Measurements from ENCODE around the gene ZNF860. TPM values are rescaled to one million over a fixed set of nuclear protein-coding genes. Genes with fewer than 3 reads are reported as not detected.

Gene ZNF860
- total RNA-seq, 2 donors from 2014 or later: 1.0 to 2.6 TPM

DNA sequence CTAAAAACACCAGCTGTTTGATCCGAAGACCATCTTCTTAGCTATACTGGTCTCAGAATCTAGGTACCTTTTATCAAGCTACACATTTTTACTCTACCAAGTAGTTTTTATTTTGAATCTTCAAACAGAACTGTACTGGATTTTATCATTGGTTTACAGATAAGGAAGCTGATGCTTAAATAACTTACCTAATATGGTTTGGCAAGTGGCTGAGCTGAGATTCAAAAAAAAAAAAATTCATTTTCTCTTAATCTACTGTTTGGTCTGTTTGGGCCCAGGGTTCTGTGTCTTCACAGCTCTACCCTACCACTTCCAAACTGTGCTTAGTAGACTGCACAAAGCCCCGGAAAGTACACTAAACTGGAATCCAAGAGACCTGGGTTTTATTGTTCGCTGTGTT, 35.7 kb downstream of the ZNF860 start:
- ATAC-seq: no peak
- Histone ChIP-seq H3K4me3 (no peak overlapping the region), H3K27me3 (no peaks in the 10 kb centered on the region), H3K36me3 (replicated peaks in 1 of 2; ENCODE audit: insufficient read depth in 1 of 2, low read depth in 2 of 2) (no peaks in the 10 kb centered on the region), H3K9me3 (no peaks in the 10 kb centered on the region), H3K27ac (no peak overlapping the region), H3K4me1 (peaks cover 12% of the 10 kb centered on the region)
- 91 to 92% methylated on average over 3 of the region's 3 CpGs for WGBS, 2 donors
- intact Hi-C loops (cut with DNase I): no loop called here
- TF ChIP-seq, protein P1, sequence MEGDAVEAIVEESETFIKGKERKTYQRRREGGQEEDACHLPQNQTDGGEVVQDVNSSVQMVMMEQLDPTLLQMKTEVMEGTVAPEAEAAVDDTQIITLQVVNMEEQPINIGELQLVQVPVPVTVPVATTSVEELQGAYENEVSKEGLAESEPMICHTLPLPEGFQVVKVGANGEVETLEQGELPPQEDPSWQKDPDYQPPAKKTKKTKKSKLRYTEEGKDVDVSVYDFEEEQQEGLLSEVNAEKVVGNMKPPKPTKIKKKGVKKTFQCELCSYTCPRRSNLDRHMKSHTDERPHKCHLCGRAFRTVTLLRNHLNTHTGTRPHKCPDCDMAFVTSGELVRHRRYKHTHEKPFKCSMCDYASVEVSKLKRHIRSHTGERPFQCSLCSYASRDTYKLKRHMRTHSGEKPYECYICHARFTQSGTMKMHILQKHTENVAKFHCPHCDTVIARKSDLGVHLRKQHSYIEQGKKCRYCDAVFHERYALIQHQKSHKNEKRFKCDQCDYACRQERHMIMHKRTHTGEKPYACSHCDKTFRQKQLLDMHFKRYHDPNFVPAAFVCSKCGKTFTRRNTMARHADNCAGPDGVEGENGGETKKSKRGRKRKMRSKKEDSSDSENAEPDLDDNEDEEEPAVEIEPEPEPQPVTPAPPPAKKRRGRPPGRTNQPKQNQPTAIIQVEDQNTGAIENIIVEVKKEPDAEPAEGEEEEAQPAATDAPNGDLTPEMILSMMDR (IDR thresholded peaks at IDR 0.05): no peak
- no peak for TF ChIP-seq POLR2A (IDR thresholded peaks at IDR 0.05)
- no peak for DNase-seq

DNA sequence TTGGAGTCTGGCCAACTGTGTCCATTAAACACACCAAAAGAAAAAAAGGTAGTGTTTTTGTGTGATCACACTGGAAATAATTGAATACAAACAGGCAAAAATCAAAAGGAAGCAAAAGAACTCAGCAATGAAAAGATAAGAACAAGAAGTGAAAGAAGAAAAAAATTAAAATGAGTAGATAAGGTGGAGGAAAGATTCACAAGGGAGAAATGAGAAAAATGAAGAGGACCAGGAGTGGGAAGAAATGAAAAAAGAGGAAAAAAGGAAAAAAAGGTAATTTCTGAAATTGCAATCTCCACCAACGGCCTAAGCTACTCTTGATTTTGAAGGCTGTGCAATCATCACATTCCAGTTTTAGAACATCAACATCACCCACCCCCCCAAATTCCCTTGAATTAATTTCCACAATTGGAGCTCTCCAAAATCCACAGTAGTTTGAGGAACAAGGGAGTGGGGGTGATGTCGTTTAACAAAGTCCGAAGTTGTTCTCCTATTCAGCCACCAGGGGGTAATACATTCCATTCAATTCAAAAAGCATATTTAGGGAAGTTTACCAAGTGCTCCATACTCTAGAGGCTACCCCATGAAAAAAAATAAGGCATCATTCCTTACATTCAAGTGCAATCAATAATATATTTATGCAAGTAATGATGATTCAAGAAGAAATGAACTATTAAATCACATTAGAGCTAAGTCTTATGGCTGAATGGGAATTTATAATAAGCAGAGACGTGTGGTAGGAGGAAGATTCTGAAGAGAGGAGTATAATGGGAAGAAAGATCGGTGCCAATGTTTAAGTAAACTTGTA, 37.4 kb downstream of the ZNF860 start:
- Histone ChIP-seq H3K27ac (no peak overlapping the region), H3K27me3 (no peaks in the 10 kb centered on the region), H3K36me3 (replicated peaks in 1 of 2; ENCODE audit: insufficient read depth in 1 of 2, low read depth in 2 of 2) (no peaks in the 10 kb centered on the region), H3K4me3 (no peak overlapping the region), H3K4me1 (peaks cover 23% of the 10 kb centered on the region), H3K9me3 (no peaks in the 10 kb centered on the region)
- WGBS, 2 donors: 40 to 44% methylated on average over 5 of the region's 5 CpGs
- intact Hi-C loops (cut with DNase I): no loop called here
- no peak for TF ChIP-seq POLR2A (IDR thresholded peaks at IDR 0.05)
- TF ChIP-seq, protein P1 (IDR thresholded peaks at IDR 0.05): peak; percentile 35 to 80 (median 74)
- peak; percentile 87 for ATAC-seq
- DNase-seq: peak in 1 of 4 donors; percentile 30

DNA sequence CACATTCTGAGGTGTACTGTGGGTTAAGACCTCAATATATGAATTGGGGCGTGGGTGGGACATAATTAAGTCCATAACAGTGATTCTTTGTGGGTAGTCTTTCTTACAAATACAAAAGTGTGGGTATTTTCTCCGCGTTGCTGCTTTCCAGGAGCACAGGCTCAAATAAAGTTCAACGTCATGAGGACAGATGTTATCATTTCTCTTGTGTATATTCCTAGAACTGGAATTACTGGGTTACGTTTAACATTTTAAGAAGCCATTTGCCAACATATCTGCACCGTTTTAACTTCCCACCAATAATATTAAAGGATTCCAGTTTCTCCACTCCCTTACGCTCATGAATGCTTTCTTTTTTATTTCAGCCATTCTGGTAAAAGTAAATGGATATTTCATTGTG, 39.6 kb downstream of the ZNF860 start:
- 69 to 73% methylated on average over 7 of the region's 7 CpGs for WGBS, 2 donors
- no peak overlapping the region for H3K27ac ChIP-seq
- no peak overlapping the region for H3K4me3 ChIP-seq
- intact Hi-C loops (cut with DNase I): loop anchor here (5.0 kb wide), 1 partner anchor 116 kb away; no protein-coding TSS in a partner anchor
- H3K27me3 ChIP-seq: no peaks in the 10 kb centered on the region
- no peaks in the 10 kb centered on the region for H3K9me3 ChIP-seq
- H3K36me3 ChIP-seq (replicated peaks in 1 of 2; ENCODE audit: insufficient read depth in 1 of 2, low read depth in 2 of 2): no peaks in the 10 kb centered on the region
- no peak for TF ChIP-seq POLR2A (IDR thresholded peaks at IDR 0.05)
- TF ChIP-seq, protein P1 (IDR thresholded peaks at IDR 0.05): no peak
- DNase-seq (no peak), ATAC-seq (no peak)
- peaks cover 23% of the 10 kb centered on the region for H3K4me1 ChIP-seq

DNA sequence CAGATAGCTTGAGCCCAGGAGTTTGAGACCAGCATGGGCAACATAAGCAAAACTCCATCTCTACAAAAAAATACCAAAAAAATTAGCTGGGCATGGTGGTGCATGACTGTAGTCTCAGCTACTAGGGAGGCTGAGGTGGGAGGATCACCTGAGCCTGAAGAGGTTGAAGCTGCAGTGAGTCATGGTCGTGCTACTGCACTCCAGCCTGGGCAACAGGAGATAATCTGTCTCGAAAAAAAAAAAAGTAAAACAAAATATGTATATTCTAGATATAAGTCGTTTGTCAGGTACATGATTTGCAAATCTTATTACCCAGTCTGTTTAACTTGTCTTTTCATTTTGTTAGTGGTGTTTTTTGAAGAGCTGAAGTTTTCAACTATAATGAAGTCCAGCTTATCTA, 40.2 kb downstream of the ZNF860 start:
- ATAC-seq (no peak), DNase-seq (no peak)
- Histone ChIP-seq H3K36me3 (replicated peaks in 1 of 2; ENCODE audit: insufficient read depth in 1 of 2, low read depth in 2 of 2) (no peaks in the 10 kb centered on the region), H3K27me3 (no peaks in the 10 kb centered on the region), H3K27ac (no peak overlapping the region), H3K4me3 (no peak overlapping the region), H3K9me3 (no peaks in the 10 kb centered on the region), H3K4me1 (peaks cover 23% of the 10 kb centered on the region)
- TF ChIP-seq, protein P1 (IDR thresholded peaks at IDR 0.05): no peak
- TF ChIP-seq POLR2A (IDR thresholded peaks at IDR 0.05): no peak
- intact Hi-C loops (cut with DNase I): loop anchor here (5.0 kb wide), 1 partner anchor 116 kb away; no protein-coding TSS in a partner anchor
- WGBS, 2 donors: 26 to 52% methylated on average over 3 of the region's 3 CpGs

Data from body of pancreas (tissue), 4 donors.